ENCODE results near the gene KCNQ1.

GRCh38 chr11:2797741-2798361 is 353.0 kb downstream of the KCNQ1 start:
- no peak for TF ChIP-seq EZH2phosphoT487 (IDR thresholded peaks at IDR 0.05; ENCODE audit: insufficient read depth, low read depth)
- TF ChIP-seq EZH2 (IDR thresholded peaks at IDR 0.05; ENCODE audit: insufficient read depth, poor library complexity, severe bottlenecking) = no peak
